Measurements from ENCODE around the gene MSANTD4.
A peak's percentile ranks its signal among the peaks of the same experiment; 100 is the strongest.
"Not testable (repeated sequence)": the region's sequence is repeated elsewhere in the genome, so short reads cannot be mapped to it uniquely, and the experiment has no call there.

MSANTD4 gene

GRCh38 chr11:106017093-106017492 lies 4.9 kb downstream of the MSANTD4 start:
- H3K4me1 ChIP-seq = peaks cover 12 to 43% (median 34%) of the 10 kb centered on the region in 10 experiments
- H3K36me3 ChIP-seq = peaks cover 5 to 33% (median 12%) of the 10 kb centered on the region in 11 experiments; a peak in 15 of 22 replicates
- H3K4me2 ChIP-seq = peak overlapping the region in 3 of 11 experiments; percentile 0 to 30 (median 15); a peak in 2 of 22 replicates
- no peaks in the 10 kb centered on the region for H3K27me3 ChIP-seq
- no peak overlapping the region for H3K4me3 ChIP-seq
- no peak overlapping the region for H3K9ac ChIP-seq
- peaks cover 0 to 31% (median 6%) of the 10 kb centered on the region in 11 experiments; a peak in 9 of 22 replicates for H4K20me1 ChIP-seq
- no peak overlapping the region for H3K27ac ChIP-seq
- no peak for TF ChIP-seq Cebpa-rat (IDR thresholded peaks at IDR 0.05)
- no peaks in the 10 kb centered on the region for H3K9me3 ChIP-seq (replicated peaks in 1 of 11)

- Histone ChIP-seq H4K20me1 (peaks cover 0 to 39% (median 10%) of the 10 kb centered on the region in 11 experiments; a peak in 10 of 22 replicates), H3K4me2 (no peak overlapping the region), H3K36me3 (peaks cover 20 to 53% (median 28%) of the 10 kb centered on the region in 11 experiments), H3K4me3 (no peak overlapping the region), H3K27ac (no peak overlapping the region), H3K9me3 (replicated peaks in 1 of 11) (peaks cover 0 to 4% (median 0%) of the 10 kb centered on the region in 11 experiments; a peak in 2 of 22 replicates), H3K4me1 (peaks cover 0 to 29% (median 19%) of the 10 kb centered on the region in 10 experiments; a peak in 14 of 20 replicates), H3K9ac (no peak overlapping the region), H3K27me3 (no peaks in the 10 kb centered on the region)
- TF ChIP-seq Cebpa-rat (IDR thresholded peaks at IDR 0.05) = no peak
Observed at GRCh38 chr11:106015066-106015465, 7.0 kb downstream of the MSANTD4 start.

GRCh38 chr11:106014620-106015019 lies 7.4 kb downstream of the MSANTD4 start:
- H3K27me3 ChIP-seq = no peaks in the 10 kb centered on the region
- H3K4me3 ChIP-seq = no peak overlapping the region
- no peak for TF ChIP-seq Cebpa-rat (IDR thresholded peaks at IDR 0.05)
- H3K36me3 ChIP-seq = peaks cover 22 to 57% (median 32%) of the 10 kb centered on the region in 11 experiments
- no peak overlapping the region for H3K27ac ChIP-seq
- H3K4me1 ChIP-seq = peaks cover 0 to 25% (median 15%) of the 10 kb centered on the region in 10 experiments; a peak in 13 of 20 replicates
- H4K20me1 ChIP-seq = peaks cover 0 to 39% (median 10%) of the 10 kb centered on the region in 11 experiments; a peak in 10 of 22 replicates
- peaks cover 0 to 4% (median 3%) of the 10 kb centered on the region in 11 experiments; a peak in 4 of 22 replicates for H3K9me3 ChIP-seq (replicated peaks in 1 of 11)
- H3K9ac ChIP-seq = no peak overlapping the region
- no peak overlapping the region for H3K4me2 ChIP-seq

DNA sequence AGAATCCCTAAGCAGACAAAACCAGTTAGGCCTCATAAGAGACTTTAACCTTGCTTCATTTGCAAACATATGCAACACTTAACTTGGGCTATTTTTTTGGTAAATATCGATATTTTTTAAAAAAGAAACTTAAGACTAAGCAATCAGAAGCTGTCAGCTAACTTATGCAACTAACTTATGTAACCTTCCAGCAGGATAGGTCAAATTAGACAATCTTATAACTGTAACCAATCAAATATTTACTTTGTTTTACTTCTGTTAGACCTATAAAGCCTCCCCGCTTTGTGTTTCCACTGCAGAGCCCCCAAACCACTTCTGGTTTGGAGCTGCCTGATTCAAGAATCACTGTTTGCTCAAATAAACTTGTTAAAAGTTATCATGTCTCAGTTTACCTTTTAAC lies 8.0 kb downstream of the MSANTD4 start:
- Histone ChIP-seq H4K20me1 (peaks cover 0 to 39% (median 10%) of the 10 kb centered on the region in 11 experiments; a peak in 10 of 22 replicates), H3K4me3 (no peak overlapping the region), H3K27ac (no peak overlapping the region), H3K4me1 (peaks cover 0 to 19% (median 11%) of the 10 kb centered on the region in 10 experiments; a peak in 10 of 20 replicates), H3K4me2 (no peak overlapping the region), H3K27me3 (no peaks in the 10 kb centered on the region), H3K36me3 (peaks cover 25 to 57% (median 37%) of the 10 kb centered on the region in 11 experiments), H3K9ac (no peak overlapping the region), H3K9me3 (replicated peaks in 1 of 11) (peaks cover 0 to 10% (median 4%) of the 10 kb centered on the region in 11 experiments; a peak in 4 of 22 replicates)
- TF ChIP-seq Cebpa-rat (IDR thresholded peaks at IDR 0.05) = no peak

DNA sequence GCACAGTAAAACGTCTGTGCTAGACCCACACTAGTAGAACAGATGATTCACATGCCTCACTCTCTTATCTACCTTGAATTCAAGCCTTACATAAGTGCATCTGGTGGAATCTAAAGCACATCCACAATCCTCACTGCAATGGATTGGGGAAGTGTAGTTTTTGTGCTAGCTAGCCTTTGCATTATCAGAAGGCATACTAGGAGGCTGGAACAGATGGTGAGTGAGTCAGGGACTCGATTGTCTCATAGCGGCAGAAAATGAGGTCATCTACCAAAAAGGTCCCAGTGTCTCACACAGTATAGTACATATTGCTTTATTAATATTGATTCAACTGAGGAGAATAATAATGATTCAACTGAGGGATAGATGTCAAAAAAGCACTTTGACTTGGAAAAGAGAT lies 9.3 kb downstream of the MSANTD4 start:
- no peak for TF ChIP-seq Cebpa-rat (IDR thresholded peaks at IDR 0.05)
- Histone ChIP-seq H3K4me3 (no peak overlapping the region), H3K9me3 (replicated peaks in 1 of 11) (peaks cover 0 to 22% (median 12%) of the 10 kb centered on the region in 11 experiments; a peak in 16 of 22 replicates), H3K36me3 (peaks cover 38 to 65% (median 50%) of the 10 kb centered on the region in 11 experiments), H4K20me1 (peaks cover 0 to 39% (median 10%) of the 10 kb centered on the region in 11 experiments; a peak in 11 of 22 replicates), H3K9ac (no peak overlapping the region), H3K4me1 (peaks cover 0 to 16% (median 10%) of the 10 kb centered on the region in 10 experiments; a peak in 10 of 20 replicates), H3K4me2 (no peak overlapping the region), H3K27ac (no peak overlapping the region), H3K27me3 (no peaks in the 10 kb centered on the region)

- H4K20me1 ChIP-seq = peaks cover 0 to 39% (median 10%) of the 10 kb centered on the region in 11 experiments; a peak in 11 of 22 replicates
- peaks cover 12 to 34% (median 23%) of the 10 kb centered on the region in 11 experiments; a peak in 21 of 22 replicates for H3K9me3 ChIP-seq (replicated peaks in 1 of 11)
- no peak overlapping the region for H3K9ac ChIP-seq
- H3K27me3 ChIP-seq = no peaks in the 10 kb centered on the region
- H3K4me2 ChIP-seq = no peak overlapping the region
- no peak for TF ChIP-seq Cebpa-rat (IDR thresholded peaks at IDR 0.05)
- no peak overlapping the region for H3K27ac ChIP-seq
- peaks cover 0 to 10% (median 3%) of the 10 kb centered on the region in 10 experiments; a peak in 8 of 20 replicates for H3K4me1 ChIP-seq
- H3K36me3 ChIP-seq = peaks cover 50 to 75% (median 62%) of the 10 kb centered on the region in 11 experiments
- no peak overlapping the region for H3K4me3 ChIP-seq
Observed at GRCh38 chr11:106011481-106011880, 10.6 kb downstream of the MSANTD4 start.

DNA sequence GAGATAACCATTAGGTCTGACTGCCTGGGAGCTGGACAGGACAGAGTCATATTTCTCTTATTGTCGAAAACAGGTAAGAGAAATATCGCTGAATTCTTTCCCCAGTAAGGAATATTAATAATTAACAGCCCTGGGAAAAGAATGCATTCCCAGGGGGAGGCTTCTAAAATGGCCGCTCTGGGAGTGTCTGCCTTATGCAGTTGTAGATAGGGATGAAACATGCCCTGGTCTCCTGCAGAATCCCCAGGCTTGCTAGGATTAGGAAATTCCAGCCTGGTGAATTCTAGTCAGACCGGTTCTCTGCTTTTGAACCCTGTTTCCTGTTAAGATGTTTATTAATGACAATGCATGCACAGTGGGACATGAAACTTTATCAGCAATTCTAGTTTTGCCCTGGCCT lies 18.9 kb downstream of the MSANTD4 start:
- H3K9me3 ChIP-seq (replicated peaks in 1 of 11) = peaks cover 38 to 52% (median 45%) of the 10 kb centered on the region in 11 experiments
- H3K9ac ChIP-seq, H3K4me2 ChIP-seq, H3K4me3 ChIP-seq, H3K27me3 ChIP-seq, H3K27ac ChIP-seq, H3K4me1 ChIP-seq: not testable (repeated sequence)
- peaks cover 0 to 11% (median 0%) of the 10 kb centered on the region in 11 experiments; a peak in 5 of 22 replicates for H4K20me1 ChIP-seq
- H3K36me3 ChIP-seq = peaks cover 41 to 81% (median 54%) of the 10 kb centered on the region in 11 experiments

DNA sequence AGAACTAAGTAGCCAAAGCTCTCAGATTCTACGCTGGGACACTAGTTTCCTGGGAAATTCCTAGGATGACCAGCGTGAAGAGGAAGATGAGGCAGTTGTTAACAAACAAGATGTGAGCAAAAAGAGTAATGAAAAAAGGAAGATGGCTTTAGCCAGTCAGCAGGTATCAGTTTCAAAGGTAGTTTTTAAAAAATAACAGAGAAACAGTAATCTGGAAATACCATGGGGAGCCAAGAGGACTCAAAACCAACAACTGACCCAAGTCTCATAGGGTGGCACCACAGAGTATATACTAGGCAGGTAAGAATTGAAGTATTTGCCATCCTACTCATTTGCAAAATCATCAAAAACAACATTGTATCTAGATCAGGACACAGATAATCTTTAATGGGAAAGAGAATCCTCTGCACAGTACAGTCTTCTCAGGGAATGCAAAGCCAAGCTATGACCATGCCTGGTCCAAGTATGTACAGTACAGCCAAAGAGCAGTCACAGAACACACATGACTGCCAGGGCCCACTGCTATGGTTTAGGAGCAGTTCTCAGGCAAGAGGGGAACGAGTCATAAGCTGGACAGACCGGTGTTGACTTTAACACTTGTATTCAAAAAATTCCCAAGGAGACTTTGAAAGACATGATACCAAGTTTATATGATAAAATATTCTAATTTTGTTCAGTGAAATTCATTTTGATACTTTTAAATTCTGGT lies 20.6 kb downstream of the MSANTD4 start:
- no peak overlapping the region for H3K4me3 ChIP-seq

DNA sequence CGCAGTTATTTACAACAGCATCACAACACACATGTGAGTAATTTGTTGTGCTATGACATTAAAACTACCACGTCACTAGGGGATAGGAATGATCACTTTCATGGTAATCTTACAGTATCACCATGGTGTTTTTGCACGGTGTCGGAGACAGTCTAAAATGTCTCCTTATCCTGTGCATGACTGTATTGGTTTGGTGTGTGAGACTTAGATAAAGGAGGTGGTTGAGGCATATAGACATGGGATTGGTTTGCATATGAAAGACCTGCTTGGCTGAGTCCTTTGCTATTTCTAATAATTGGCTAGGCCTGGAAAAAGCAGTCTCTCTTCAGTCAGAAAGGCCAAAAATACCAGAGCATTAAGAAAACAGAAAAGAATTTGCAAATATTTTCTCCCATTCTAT lies 30.2 kb downstream of the MSANTD4 start:
- no peak overlapping the region for H3K4me3 ChIP-seq
- no peak overlapping the region for H3K9ac ChIP-seq
- H3K4me1 ChIP-seq = peaks cover 0 to 2% (median 0%) of the 10 kb centered on the region in 10 experiments; a peak in 4 of 20 replicates
- H4K20me1 ChIP-seq = no peaks in the 10 kb centered on the region; a peak in 1 of 22 replicates
- peaks cover 13 to 40% (median 27%) of the 10 kb centered on the region in 11 experiments for H3K36me3 ChIP-seq
- no peak overlapping the region for H3K4me2 ChIP-seq
- no peak overlapping the region for H3K27ac ChIP-seq
- peaks cover 0 to 14% (median 8%) of the 10 kb centered on the region in 11 experiments; a peak in 8 of 22 replicates for H3K9me3 ChIP-seq (replicated peaks in 1 of 11)
- TF ChIP-seq Cebpa-rat (IDR thresholded peaks at IDR 0.05) = no peak
- H3K27me3 ChIP-seq = no peaks in the 10 kb centered on the region

More for the DNA sequence above, 20.6 kb downstream of the MSANTD4 start:
- no peak for TF ChIP-seq Cebpa-rat (IDR thresholded peaks at IDR 0.05)
- H3K36me3 ChIP-seq = peaks cover 28 to 70% (median 41%) of the 10 kb centered on the region in 11 experiments
- no peaks in the 10 kb centered on the region; a peak in 3 of 22 replicates for H4K20me1 ChIP-seq
- H3K4me1 ChIP-seq = peaks cover 0 to 8% (median 0%) of the 10 kb centered on the region in 10 experiments; a peak in 2 of 20 replicates
- peaks cover 23 to 36% (median 30%) of the 10 kb centered on the region in 11 experiments for H3K9me3 ChIP-seq (replicated peaks in 1 of 11)
- no peak overlapping the region for H3K9ac ChIP-seq
- H3K4me2 ChIP-seq = no peak overlapping the region
- no peak overlapping the region for H3K27ac ChIP-seq
- H3K27me3 ChIP-seq = no peaks in the 10 kb centered on the region
